ENCODE results near the gene LCE3E.

Gene LCE3E

DNA sequence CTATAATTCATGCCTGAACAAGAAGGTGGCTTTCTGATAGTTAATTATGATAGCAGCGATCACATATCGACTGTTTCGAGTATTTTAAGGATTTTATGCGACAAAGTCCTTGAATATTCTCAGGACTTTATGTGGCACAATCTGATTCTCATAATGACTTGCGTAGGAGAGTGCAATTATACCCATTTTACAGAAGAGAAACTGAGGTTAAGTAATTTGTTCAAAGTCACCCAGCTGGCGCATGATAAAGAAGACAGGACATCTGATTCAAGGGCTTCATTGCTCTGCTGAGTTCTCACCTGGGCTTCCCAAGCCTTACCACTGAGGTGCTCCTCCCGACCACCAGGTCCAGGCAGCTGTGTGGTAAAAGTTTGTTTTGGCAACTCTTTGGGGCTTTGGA, 50.5 kb downstream of the LCE3E start:
- no peak for FAIRE-seq
- DNase-seq (ENCODE audit: low spot score) = no peak
